ENCODE data around the gene PRKCB. TPM values are rescaled to one million over a fixed set of nuclear protein-coding genes. Genes with fewer than 3 reads are reported as not detected.

PRKCB gene
- polyA plus RNA-seq, 1 experiment, result not detected

DNA sequence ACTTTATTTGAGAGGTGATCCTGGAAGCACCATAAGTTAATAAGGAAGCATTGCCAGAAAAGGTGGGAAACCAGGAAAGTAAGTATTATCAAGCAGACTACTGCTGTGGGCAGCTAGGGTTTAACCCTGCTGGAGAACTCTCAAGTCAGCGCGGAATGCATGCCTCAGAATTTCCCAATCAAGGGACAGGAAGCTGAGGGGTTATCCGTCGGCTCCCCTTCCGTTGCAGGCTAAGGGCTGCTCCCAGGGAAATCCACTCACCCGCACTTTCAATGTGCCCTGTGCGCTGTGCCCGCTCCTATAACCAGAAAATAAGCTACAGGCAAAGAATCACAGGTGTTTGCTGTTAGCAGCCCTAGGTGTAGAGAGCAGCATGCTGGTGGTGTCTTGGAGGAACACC lies 281.9 kb downstream of the PRKCB start:
- ChIA-PET CTCF (no interaction called here), POLR2A (no interaction called here)
- H3K27ac ChIP-seq (ENCODE audit: low read depth, low read length), result no peak overlapping the region
- no peak for DNase-seq (ENCODE audit: low read depth, low spot score)
- H3K9me3 ChIP-seq (ENCODE audit: control insufficient read depth, insufficient read depth, low read length), result no peaks in the 10 kb centered on the region; the same call in 1 of the 2 replicates
- H3K4me3 ChIP-seq (ENCODE audit: low read depth, low read length), result no peak overlapping the region
- no peaks in the 10 kb centered on the region for H3K27me3 ChIP-seq (ENCODE audit: control insufficient read depth, insufficient read depth, low read length)
- TF ChIP-seq, protein P1, sequence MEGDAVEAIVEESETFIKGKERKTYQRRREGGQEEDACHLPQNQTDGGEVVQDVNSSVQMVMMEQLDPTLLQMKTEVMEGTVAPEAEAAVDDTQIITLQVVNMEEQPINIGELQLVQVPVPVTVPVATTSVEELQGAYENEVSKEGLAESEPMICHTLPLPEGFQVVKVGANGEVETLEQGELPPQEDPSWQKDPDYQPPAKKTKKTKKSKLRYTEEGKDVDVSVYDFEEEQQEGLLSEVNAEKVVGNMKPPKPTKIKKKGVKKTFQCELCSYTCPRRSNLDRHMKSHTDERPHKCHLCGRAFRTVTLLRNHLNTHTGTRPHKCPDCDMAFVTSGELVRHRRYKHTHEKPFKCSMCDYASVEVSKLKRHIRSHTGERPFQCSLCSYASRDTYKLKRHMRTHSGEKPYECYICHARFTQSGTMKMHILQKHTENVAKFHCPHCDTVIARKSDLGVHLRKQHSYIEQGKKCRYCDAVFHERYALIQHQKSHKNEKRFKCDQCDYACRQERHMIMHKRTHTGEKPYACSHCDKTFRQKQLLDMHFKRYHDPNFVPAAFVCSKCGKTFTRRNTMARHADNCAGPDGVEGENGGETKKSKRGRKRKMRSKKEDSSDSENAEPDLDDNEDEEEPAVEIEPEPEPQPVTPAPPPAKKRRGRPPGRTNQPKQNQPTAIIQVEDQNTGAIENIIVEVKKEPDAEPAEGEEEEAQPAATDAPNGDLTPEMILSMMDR (IDR thresholded peaks at IDR 0.05; ENCODE audit: low read depth, low read length), result no peak

DNA sequence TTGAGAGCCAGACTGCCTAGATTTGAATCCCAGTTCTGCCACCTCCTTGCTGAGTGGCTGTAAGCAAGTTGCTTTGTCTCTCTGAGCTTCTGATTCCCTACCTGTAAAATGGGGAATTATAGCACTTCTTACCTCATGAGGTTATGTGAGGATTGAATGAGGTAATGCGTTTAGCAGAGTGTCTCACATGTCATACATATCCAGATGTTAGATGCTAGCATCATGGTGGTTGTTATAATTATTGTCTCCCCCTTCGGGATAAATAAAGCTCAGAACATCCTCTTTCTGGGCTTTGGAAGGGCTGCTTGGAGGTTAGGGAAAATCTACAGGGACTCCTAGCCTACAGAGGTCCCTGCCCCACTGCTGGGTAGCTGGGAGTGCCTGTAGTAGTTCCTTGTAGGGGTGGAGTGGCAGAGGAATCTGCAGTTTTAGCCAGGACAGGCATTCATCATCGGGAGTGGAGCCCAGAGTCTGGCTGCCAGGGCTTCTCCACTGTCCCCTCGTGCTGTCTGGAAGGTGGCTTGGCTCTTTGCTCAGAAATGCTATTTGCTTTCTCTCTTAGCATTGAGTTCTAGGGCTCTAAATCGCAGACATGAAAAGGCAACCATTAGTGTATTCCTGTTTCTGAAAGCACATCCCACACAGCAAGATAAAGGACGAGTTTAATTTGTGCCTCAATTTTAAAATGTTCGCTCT lies 282.5 kb downstream of the PRKCB start:
- DNase-seq (ENCODE audit: low read depth, low spot score), result no peak
- Histone ChIP-seq H3K27me3 (ENCODE audit: control insufficient read depth, insufficient read depth, low read length) (no peaks in the 10 kb centered on the region), H3K9me3 (ENCODE audit: control insufficient read depth, insufficient read depth, low read length) (no peaks in the 10 kb centered on the region; the same call in 1 of the 2 replicates), H3K27ac (ENCODE audit: low read depth, low read length) (no peak overlapping the region), H3K4me3 (ENCODE audit: low read depth, low read length) (no peak overlapping the region)
- ChIA-PET POLR2A (no interaction called here), CTCF (no interaction called here)
- TF ChIP-seq, protein P1 (IDR thresholded peaks at IDR 0.05; ENCODE audit: low read depth, low read length), result no peak

DNA sequence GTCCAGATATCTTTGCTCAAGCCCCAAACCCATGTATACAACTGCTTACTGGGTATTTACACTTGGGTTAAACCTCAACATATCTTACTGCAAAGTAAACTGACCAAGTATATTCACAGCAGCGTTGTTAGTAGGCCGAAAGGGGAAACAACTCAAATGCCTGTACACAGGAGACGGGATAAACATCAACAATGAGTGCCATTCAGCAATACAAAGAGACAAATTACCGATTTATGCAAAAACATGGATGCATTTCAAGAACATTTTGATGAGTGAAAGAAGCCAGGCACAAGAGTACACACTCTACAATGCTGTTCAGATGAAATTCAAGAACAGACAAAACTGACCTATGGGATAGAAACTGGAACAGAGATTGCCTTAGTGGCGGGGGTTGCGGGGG lies 284.0 kb downstream of the PRKCB start:
- no peak overlapping the region for H3K4me3 ChIP-seq (ENCODE audit: low read depth, low read length)
- TF ChIP-seq, protein P1 (IDR thresholded peaks at IDR 0.05; ENCODE audit: low read depth, low read length), result no peak
- DNase-seq (ENCODE audit: low read depth, low spot score), result no peak
- no peaks in the 10 kb centered on the region for H3K27me3 ChIP-seq (ENCODE audit: control insufficient read depth, insufficient read depth, low read length)
- no peaks in the 10 kb centered on the region; the same call in 1 of the 2 replicates for H3K9me3 ChIP-seq (ENCODE audit: control insufficient read depth, insufficient read depth, low read length)
- ChIA-PET CTCF (no interaction called here), POLR2A (no interaction called here)
- no peak overlapping the region for H3K27ac ChIP-seq (ENCODE audit: low read depth, low read length)

DNA sequence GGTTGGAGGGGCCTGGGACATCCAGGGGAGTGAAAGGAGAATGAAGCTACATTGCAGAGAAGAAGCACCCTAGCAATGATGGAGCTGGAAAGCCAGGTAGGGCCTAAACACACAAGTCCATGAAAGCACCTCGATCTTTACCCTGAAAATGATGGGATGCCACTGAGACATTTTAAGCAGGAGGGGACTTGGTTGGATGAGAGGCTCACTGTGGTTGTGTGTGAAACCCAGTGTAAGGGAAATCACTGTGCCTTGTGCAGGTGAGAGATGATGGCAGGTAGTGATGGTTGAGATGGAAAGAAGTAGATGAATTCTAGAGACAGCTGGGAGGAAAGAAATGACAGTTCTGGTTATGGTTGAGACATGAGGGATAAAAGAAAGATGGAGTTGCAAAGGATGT lies 287.5 kb downstream of the PRKCB start:
- TF ChIP-seq, protein P1 (IDR thresholded peaks at IDR 0.05; ENCODE audit: low read depth, low read length), result no peak
- POLR2A ChIA-PET, result no interaction called here
- no peaks in the 10 kb centered on the region for H3K27me3 ChIP-seq (ENCODE audit: control insufficient read depth, insufficient read depth, low read length)
- CTCF ChIA-PET, result no interaction called here
- no peak overlapping the region for H3K27ac ChIP-seq (ENCODE audit: low read depth, low read length)
- no peak for DNase-seq (ENCODE audit: low read depth, low spot score)
- no peaks in the 10 kb centered on the region; the same call in 1 of the 2 replicates for H3K9me3 ChIP-seq (ENCODE audit: control insufficient read depth, insufficient read depth, low read length)
- H3K4me3 ChIP-seq (ENCODE audit: low read depth, low read length), result no peak overlapping the region

DNA sequence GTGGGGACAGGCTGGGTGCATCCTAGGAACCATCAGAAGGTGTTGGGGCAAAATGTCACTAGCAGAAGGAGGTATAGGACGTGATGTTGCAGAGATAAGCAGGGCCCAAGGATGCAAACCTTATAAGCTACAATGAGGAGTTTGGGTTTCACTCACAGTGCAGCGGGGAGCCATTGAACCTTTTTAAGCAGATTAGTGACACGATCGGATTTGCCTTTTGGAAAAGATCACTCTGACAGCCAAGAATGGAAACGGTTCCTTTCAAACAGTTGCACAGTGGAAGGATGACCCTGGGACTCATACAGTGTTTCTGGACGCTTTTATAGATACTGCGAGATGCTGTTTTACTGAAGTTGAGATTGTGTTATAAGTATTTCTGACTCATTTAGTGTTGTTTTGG lies 288.5 kb downstream of the PRKCB start:
- TF ChIP-seq, protein P1 (IDR thresholded peaks at IDR 0.05; ENCODE audit: low read depth, low read length), result no peak
- DNase-seq (ENCODE audit: low read depth, low spot score), result no peak
- POLR2A ChIA-PET, result no interaction called here
- Histone ChIP-seq H3K27ac (ENCODE audit: low read depth, low read length) (no peak overlapping the region), H3K9me3 (ENCODE audit: control insufficient read depth, insufficient read depth, low read length) (no peaks in the 10 kb centered on the region; the same call in 1 of the 2 replicates), H3K4me3 (ENCODE audit: low read depth, low read length) (no peak overlapping the region), H3K27me3 (ENCODE audit: control insufficient read depth, insufficient read depth, low read length) (no peaks in the 10 kb centered on the region)
- CTCF ChIA-PET, result no interaction called here

Measured in AG04450 (cell line).